Ascending aorta (tissue), 2 donors: ENCODE data around the gene TMEM184C. TPM values are rescaled to one million over a fixed set of nuclear protein-coding genes. Genes with fewer than 3 reads are reported as not detected.

Experiments used
- DNase-seq, 2 donors: peaks; one replicate each; pipeline ENCODE4 v3.0.0-alpha.2; 2019; ENCODE audit warnings: low spot score in 2 of 2
- H3K27ac ChIP-seq, 2 donors: fragments of 200-600 bp; sonication (generic); one replicate each; pipeline ENCODE4 v1.5.1; 2016 to 2017; ENCODE audit warnings: mild to moderate bottlenecking in 1 of 2
- H3K27me3 ChIP-seq: fragments of 200-600 bp; sonication (generic); one replicate; pipeline ENCODE4 v1.5.1; 2017
- H3K36me3 ChIP-seq, 2 donors: fragments of 200-600 bp; sonication (generic); one replicate each; pipeline ENCODE4 v1.5.1; 2016
- H3K4me1 ChIP-seq, 2 donors: fragments of 200-600 bp; sonication (generic); one replicate each; pipeline ENCODE4 v1.5.1; 2016 to 2017; ENCODE audit warnings: mild to moderate bottlenecking in 1 of 2
- H3K4me3 ChIP-seq, 2 donors: fragments of 200-600 bp; sonication (generic); one replicate each; pipeline ENCODE4 v1.5.1; 2016 to 2017; ENCODE audit warnings: mild to moderate bottlenecking in 1 of 2
- H3K9me3 ChIP-seq, 2 donors: fragments of 200-600 bp; sonication (generic); one replicate each; pipeline ENCODE4 v1.5.1; 2016
- CTCF ChIP-seq, 3 experiments: fragments of 200-600 bp in 2 of 3; fragments of 450-650 bp in 1 of 3; sonication (generic) in 2 of 3; IDR thresholded peaks; one replicate each; pipeline ENCODE4 v1.5.1; 2016 to 2019; ENCODE audit warnings: antibody characterized with exemption in 3 of 3, mild to moderate bottlenecking in 1 of 3, moderate library complexity in 1 of 3
- intact Hi-C: fragments of 100-400 bp; cut with DNase I; formaldehyde crosslinking; loops from one replicate; pipeline ENCODE4 v1.15.1; 2023
- total RNA-seq: library from RNA; depleted of rRNA; stranded (reverse); fragments of >200 nt; gene quantifications from one replicate; pipeline ENCODE4 v1.1.0, GENCODE V29; 2016

The TMEM184C gene
- total RNA-seq, 1 donor from 2014 or later: 14.2 TPM

- Histone ChIP-seq H3K27ac (peak overlapping the region; percentile 64 to 84), H3K9me3 (no peaks in the 10 kb centered on the region), H3K4me1 (peaks cover 0 to 20% of the 10 kb centered on the region in 2 donors), H3K27me3 (no peaks in the 10 kb centered on the region), H3K4me3 (peak overlapping the region; percentile 82 to 91), H3K36me3 (peaks cover 0 to 4% of the 10 kb centered on the region in 2 donors)
- DNase-seq: no peak
- intact Hi-C loops: loop anchor here (1.0 to 5.0 kb wide), 3 partner anchors 139 to 1096 kb away; partner anchors contain the start of gene SLC10A7
- TF ChIP-seq CTCF (IDR thresholded peaks at IDR 0.05): no peak
Observed at GRCh38 chr4:147617841-147618691, 869 bp downstream of the TMEM184C start.

GRCh38 chr4:147620315-147620714 is 3.1 kb downstream of the TMEM184C start:
- Histone ChIP-seq H3K4me3 (no peak overlapping the region), H3K36me3 (peaks cover 8 to 18% of the 10 kb centered on the region in 2 donors), H3K4me1 (peaks cover 0 to 20% of the 10 kb centered on the region in 2 donors), H3K9me3 (no peaks in the 10 kb centered on the region), H3K27me3 (no peaks in the 10 kb centered on the region), H3K27ac (no peak overlapping the region)
- DNase-seq: no peak
- TF ChIP-seq CTCF (IDR thresholded peaks at IDR 0.05): no peak
- intact Hi-C loops: no loop called here

- intact Hi-C loops: no loop called here
- no peak for TF ChIP-seq CTCF (IDR thresholded peaks at IDR 0.05)
Observed at GRCh38 chr4:147625733-147626132, 8.5 kb downstream of the TMEM184C start.

GRCh38 chr4:147626903-147627302 is 9.7 kb downstream of the TMEM184C start:
- H3K27me3 ChIP-seq: no peaks in the 10 kb centered on the region

More at GRCh38 chr4:147625733-147626132, 8.5 kb downstream of the TMEM184C start:
- Histone ChIP-seq H3K9me3 (no peaks in the 10 kb centered on the region), H3K4me3 (no peak overlapping the region), H3K27me3 (no peaks in the 10 kb centered on the region), H3K27ac (no peak overlapping the region), H3K4me1 (peaks cover 0 to 2% of the 10 kb centered on the region in 2 donors), H3K36me3 (peaks cover 46 to 64% of the 10 kb centered on the region in 2 donors)
- no peak for DNase-seq

GRCh38 chr4:147628415-147628814 is 11.2 kb downstream of the TMEM184C start:
- Histone ChIP-seq H3K27ac (no peak overlapping the region), H3K9me3 (no peaks in the 10 kb centered on the region), H3K4me1 (no peaks in the 10 kb centered on the region), H3K4me3 (no peak overlapping the region), H3K27me3 (no peaks in the 10 kb centered on the region), H3K36me3 (peaks cover 40 to 83% of the 10 kb centered on the region in 2 donors)
- no peak for DNase-seq
- no peak for TF ChIP-seq CTCF (IDR thresholded peaks at IDR 0.05)
- intact Hi-C loops: no loop called here

More at GRCh38 chr4:147626903-147627302, 9.7 kb downstream of the TMEM184C start:
- H3K36me3 ChIP-seq: peaks cover 48 to 72% of the 10 kb centered on the region in 2 donors
- H3K27ac ChIP-seq: no peak overlapping the region
- H3K9me3 ChIP-seq: no peaks in the 10 kb centered on the region
- TF ChIP-seq CTCF (IDR thresholded peaks at IDR 0.05): no peak
- no peak overlapping the region for H3K4me3 ChIP-seq
- DNase-seq: no peak
- no peaks in the 10 kb centered on the region for H3K4me1 ChIP-seq
- intact Hi-C loops: no loop called here
